ENCODE data around the gene TEX14.

The TEX14 gene

DNA sequence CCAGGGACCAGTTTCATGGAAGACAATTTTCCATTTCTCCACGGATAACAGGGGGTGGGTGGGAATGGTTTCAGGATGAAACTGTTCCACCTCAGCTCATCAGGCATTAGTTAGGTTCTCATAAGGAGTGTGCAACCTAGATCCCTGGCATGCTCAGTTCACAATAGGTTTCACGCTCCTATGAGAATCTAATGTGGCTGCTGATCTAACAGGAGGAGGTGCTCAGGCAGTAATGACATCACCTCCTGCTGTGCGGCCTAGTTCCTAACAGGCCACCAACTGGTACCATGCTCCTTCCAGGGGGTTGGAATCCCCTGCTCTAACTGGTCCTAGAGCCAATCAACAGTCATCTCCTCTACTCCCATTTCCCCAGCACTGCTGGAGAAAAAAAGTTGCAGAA lies 19.9 kb downstream of the TEX14 start:
- no peak for TF ChIP-seq CTCF (IDR thresholded peaks at IDR 0.05; ENCODE audit: low read depth, low read length)
- H3K4me3 ChIP-seq (ENCODE audit: low read depth, low read length), result no peak overlapping the region

DNA sequence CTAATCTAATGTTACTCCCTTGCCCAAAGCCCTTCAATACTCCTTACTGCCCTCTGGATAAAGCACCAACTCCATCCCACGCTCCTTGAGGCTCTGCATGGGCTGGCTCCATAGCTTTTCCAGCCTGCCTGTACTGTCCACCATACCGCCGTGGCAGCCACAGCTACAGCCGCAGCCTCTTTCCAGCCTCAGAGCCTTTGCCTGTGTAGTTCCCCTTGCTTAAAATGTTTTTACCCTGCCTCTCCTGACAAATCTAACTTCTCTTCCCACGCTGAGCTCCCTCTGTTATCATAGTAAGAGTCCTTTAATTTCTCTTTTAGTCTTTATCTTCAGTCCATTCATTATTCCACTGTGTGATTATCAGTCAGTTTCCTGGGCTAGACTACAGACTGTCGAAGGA lies 22.0 kb downstream of the TEX14 start:
- TF ChIP-seq CTCF (IDR thresholded peaks at IDR 0.05; ENCODE audit: low read depth, low read length), result no peak
- H3K4me3 ChIP-seq (ENCODE audit: low read depth, low read length), result no peak overlapping the region

GRCh38 chr17:58668598-58668935 lies 23.3 kb downstream of the TEX14 start:
- TF ChIP-seq CTCF (IDR thresholded peaks at IDR 0.05; ENCODE audit: low read depth, low read length), result no peak
- H3K4me3 ChIP-seq (ENCODE audit: low read depth, low read length), result no peak overlapping the region

DNA sequence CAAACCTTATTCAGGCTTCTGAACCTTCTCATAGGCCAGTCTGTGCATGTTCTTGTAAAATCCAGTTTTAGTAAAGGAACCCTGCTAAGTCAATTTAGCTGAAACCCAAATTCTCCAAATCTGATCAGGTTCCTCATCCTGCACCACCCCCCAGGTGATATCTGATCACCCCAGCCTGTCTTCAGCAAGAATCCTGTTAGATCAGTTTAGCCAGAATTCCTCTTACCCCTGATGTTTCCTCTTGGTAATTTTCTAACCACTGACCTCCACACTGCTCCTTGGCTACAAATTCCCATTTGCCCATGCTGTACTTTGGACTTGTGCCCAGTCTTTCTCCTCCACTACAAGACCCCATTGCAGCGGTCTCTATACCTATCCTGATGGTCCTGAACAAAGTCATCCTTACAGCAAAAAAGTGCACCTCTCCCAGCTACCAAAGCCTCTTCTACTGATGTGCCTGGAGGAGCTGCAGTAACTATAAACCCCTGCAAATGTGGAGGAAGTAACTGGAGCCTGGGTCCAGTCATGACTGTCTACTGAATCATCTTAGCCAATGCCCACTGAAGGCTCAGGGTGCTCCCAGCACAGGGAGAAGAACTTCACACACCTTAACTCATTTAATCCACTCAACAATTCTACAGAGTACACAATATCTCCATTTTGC lies 23.8 kb downstream of the TEX14 start:
- H3K4me3 ChIP-seq (ENCODE audit: low read depth, low read length), result no peak overlapping the region
- TF ChIP-seq CTCF (IDR thresholded peaks at IDR 0.05; ENCODE audit: low read depth, low read length), result no peak

DNA sequence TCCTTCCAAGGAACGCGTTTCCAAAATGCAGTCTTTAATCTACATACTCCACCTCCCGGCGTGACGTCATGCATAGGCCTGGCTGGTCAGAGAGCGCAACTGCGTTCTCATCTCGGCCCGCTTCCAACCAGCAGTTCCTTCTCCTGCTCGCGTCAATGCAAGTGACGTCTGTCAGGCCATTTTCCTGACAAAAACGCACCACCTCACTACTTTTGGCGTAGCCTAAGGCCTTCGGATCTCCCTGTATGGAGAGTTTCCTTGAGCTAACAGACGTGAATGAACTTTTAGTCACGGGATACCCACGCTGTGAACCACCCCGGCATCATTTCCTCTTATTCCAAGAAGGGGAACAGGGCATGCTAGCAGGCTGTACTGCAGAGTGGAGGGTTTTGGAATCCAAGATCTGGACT lies 25.0 kb downstream of the TEX14 start:
- TF ChIP-seq CTCF (IDR thresholded peaks at IDR 0.05; ENCODE audit: low read depth, low read length), result no peak
- no peak overlapping the region for H3K4me3 ChIP-seq (ENCODE audit: low read depth, low read length)

DNA sequence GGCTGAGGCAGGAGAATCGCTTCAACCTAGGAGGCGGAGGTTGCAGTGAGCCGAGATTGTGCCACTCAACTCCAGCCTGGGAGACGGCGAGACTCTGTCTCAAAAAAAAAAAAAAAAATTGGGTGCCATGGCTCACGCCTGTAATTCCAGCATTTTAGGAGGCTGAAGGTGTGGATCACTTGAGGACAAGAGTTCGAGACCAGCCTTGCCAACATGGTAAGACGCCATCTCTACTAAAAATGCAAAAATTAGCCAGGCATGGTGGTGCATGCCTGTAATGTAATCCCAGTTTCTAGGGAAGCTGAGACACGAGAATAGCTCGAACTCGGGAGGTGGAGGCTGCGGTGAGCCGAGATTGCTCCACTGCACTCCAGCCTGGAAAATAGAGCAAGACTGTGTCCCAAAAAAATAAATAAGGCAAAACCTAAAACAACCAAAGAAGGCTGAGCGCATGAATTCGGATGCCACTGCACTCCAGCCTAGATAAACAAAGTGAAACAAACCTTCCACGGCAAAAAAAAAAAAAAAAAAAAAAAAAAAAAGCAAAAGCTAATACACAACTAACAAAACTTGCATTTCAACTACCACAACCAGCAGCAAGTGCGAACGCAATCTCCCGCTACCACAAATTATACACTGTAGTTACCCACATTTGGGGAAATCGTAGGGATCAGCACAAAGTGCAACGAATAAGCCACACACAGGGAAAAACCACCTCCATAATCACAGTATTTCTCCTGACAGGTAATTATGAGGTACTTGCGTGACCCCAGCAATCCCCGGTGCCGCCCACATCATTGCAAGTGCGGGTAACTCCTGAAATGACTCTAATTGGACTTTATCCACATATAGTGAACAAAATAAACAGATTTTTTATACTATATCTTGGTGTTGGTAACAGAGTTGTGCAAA lies 25.6 kb downstream of the TEX14 start:
- H3K4me3 ChIP-seq (ENCODE audit: low read depth, low read length), result no peak overlapping the region
- no peak for TF ChIP-seq CTCF (IDR thresholded peaks at IDR 0.05; ENCODE audit: low read depth, low read length)

DNA sequence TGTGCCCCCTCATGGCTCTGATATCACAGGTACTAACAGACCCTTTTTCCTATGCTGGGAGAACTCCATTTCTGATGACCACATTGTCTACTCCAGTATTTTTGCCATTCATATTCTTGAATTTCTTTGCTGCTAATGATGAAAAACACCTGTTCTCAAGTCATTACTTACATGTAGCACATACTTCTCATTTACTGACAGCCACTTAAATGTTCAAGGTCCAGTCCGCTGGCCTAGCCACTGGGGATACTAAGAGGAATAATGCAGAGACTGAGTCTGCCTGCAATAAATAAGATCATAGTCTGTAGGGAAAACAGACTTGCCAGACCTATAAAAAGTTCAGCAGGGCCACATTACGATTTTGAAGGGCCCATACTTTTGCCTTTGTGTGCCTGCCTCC lies 27.5 kb downstream of the TEX14 start:
- H3K4me3 ChIP-seq (ENCODE audit: low read depth, low read length), result no peak overlapping the region
- no peak for TF ChIP-seq CTCF (IDR thresholded peaks at IDR 0.05; ENCODE audit: low read depth, low read length)

All from WI38 (cell line).